ENCODE measurements around the gene TMEM91. TPM values are rescaled to one million over a fixed set of nuclear protein-coding genes. Genes with fewer than 3 reads are reported as not detected.

Gene TMEM91
- total and polyA plus RNA-seq, 2 of the 8 experiments (the other 6 are each of a cell fraction or from before 2014, with no cell fraction given): 5.3 to 7.4 TPM

DNA sequence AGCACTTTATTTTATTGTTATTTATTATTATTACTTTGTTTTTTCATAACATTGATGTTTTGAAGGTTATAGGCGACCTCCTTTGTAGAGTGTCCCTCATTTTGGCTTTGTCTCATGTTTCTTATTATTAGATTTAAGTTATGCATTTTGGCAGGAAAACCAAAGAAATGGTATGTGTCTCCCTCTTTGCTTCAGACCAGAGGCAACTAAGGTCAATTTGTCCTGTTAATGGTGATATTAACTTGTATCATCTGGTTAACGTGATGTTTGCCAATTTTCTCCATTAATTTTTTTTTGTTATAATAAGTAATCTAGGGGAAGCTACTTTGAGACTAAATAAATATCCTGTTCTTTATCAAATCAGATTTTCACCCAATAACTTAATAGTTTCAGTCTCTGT, 3.8 kb upstream of the TMEM91 start:
- Histone ChIP-seq H3K4me1 (replicated peaks in 1 of 4; ENCODE audit: control insufficient read depth in 3 of 4, insufficient read depth in 4 of 4, low read length in 3 of 4) (peaks cover 0 to 5% (median 2%) of the 10 kb centered on the region in 4 experiments; a peak in 5 of 7 replicates), H3K14ac (ENCODE audit: insufficient read length) (no peak overlapping the region), H2BK5ac (ENCODE audit: low read depth, low read length) (no peak overlapping the region), H3K18ac (ENCODE audit: extremely low read depth, low read length) (no peak overlapping the region), H2BK20ac (ENCODE audit: low read length) (no peak overlapping the region), H3K27me3 (replicated peaks in 1 of 4; ENCODE audit: control insufficient read depth in 3 of 4, extremely low read depth in 1 of 4, insufficient read depth in 3 of 4, low read length in 3 of 4) (peaks cover 0 to 9% (median 2%) of the 10 kb centered on the region in 4 experiments; a peak in 4 of 7 replicates), H3K4ac (replicated peaks; ENCODE audit: insufficient read length, low read depth, low read length) (no peak overlapping the region), H3K27ac (ENCODE audit: low read depth, low read length) (no peak overlapping the region), H3K36me3 (ENCODE audit: control insufficient read depth in 2 of 4, insufficient read depth in 4 of 4, low read length in 3 of 4) (no peaks in the 10 kb centered on the region), H4K5ac (ENCODE audit: insufficient read length, low read depth, low read length) (no peak overlapping the region), H3K23ac (ENCODE audit: insufficient read length) (no peak overlapping the region), H3K4me2 (ENCODE audit: insufficient read depth in 1 of 2, low read depth in 2 of 2, low read length in 2 of 2) (no peak overlapping the region), H2BK120ac (replicated peaks; ENCODE audit: low read depth, low read length) (no peak overlapping the region), H3K79me1 (ENCODE audit: low read depth, low read length) (no peaks in the 10 kb centered on the region; the same call in 1 of the 2 replicates), H2AK5ac (ENCODE audit: low read depth, low read length) (no peak overlapping the region), H4K8ac (ENCODE audit: extremely low read depth, insufficient read depth, low read length) (no peak overlapping the region), H3K9me3 (ENCODE audit: insufficient read depth in 2 of 2, low read depth in 1 of 2, low read length in 1 of 2) (no peaks in the 10 kb centered on the region), H3K4me3 (ENCODE audit: extremely low read depth in 1 of 4, insufficient read depth in 2 of 4, low read depth in 3 of 4, low read length in 4 of 4) (no peak overlapping the region), H4K91ac (replicated peaks; ENCODE audit: insufficient read length, low read length) (no peak overlapping the region), H3K23me2 (ENCODE audit: low read depth, low read length) (peaks cover 12% of the 10 kb centered on the region), H3K9ac (replicated peaks in 1 of 4; ENCODE audit: extremely low read depth in 1 of 4, low read depth in 3 of 4, low read length in 3 of 4) (no peak overlapping the region), H2AFZ (ENCODE audit: low read length) (no peak overlapping the region), H2BK15ac (ENCODE audit: low read length) (no peak overlapping the region), H2BK12ac (ENCODE audit: low read depth, low read length) (no peak overlapping the region), H3K79me2 (ENCODE audit: control insufficient read depth in 1 of 2, insufficient read depth in 2 of 2, low read length in 2 of 2) (no peaks in the 10 kb centered on the region), H3K56ac (replicated peaks; ENCODE audit: insufficient read length, low read depth, low read length) (no peak overlapping the region), H4K20me1 (replicated peaks in 1 of 2; ENCODE audit: control insufficient read depth in 1 of 2, insufficient read depth in 2 of 2, low read length in 2 of 2) (no peaks in the 10 kb centered on the region)
- 94% methylated on average over 2 of the region's 2 CpGs; no CpG with 5 or more reads in 1 of the 2 experiments for WGBS, 2 experiments (ENCODE audit: extremely low coverage in 1 of 2, insufficient coverage in 1 of 2, insufficient read length in 1 of 2, insufficient replicate concordance in 2 of 2, low coverage in 1 of 2, low lambda C conversion rate in 2 of 2, missing lambda C conversion rate in 1 of 2)
- no peak for TF ChIP-seq CHD1 (IDR thresholded peaks at IDR 0.05; ENCODE audit: low read depth, low read length)
- no peak for TF ChIP-seq KDM1A (IDR thresholded peaks at IDR 0.05; ENCODE audit: borderline replicate concordance, low read length)
- no peak for TF ChIP-seq SIRT6 (IDR thresholded peaks at IDR 0.05; ENCODE audit: low read length)
- TF ChIP-seq JUN (IDR thresholded peaks at IDR 0.05; ENCODE audit: low read depth, low read length): no peak
- TF ChIP-seq PHF8 (conservative IDR thresholded peaks at IDR 0.05; ENCODE audit: low read depth, low read length): no peak
- TF ChIP-seq BRCA1 (IDR thresholded peaks at IDR 0.05; ENCODE audit: low read depth, low read length): no peak
- no peak for TF ChIP-seq SAP30 (IDR thresholded peaks at IDR 0.05; ENCODE audit: insufficient read depth, insufficient replicate concordance, low read length)
- TF ChIP-seq TBP (IDR thresholded peaks at IDR 0.05; ENCODE audit: low read depth, low read length): no peak
- TF ChIP-seq NANOG (IDR thresholded peaks at IDR 0.05; ENCODE audit: insufficient read depth, low read depth, low read length, poor library complexity, severe bottlenecking): no peak
- TF ChIP-seq JUND (IDR thresholded peaks at IDR 0.05; ENCODE audit: low read length): no peak
- no peak for TF ChIP-seq NRF1 (IDR thresholded peaks at IDR 0.05; ENCODE audit: low read depth, low read length)
- TF ChIP-seq SP2 (IDR thresholded peaks at IDR 0.05; ENCODE audit: low read length): no peak
- no peak for TF ChIP-seq SRF (IDR thresholded peaks at IDR 0.05; ENCODE audit: low read depth, low read length)
- no peak for TF ChIP-seq POLR2A (IDR thresholded peaks at IDR 0.05; ENCODE audit: control extremely low read depth in 1 of 2, low read depth in 2 of 2, low read length in 2 of 2)
- no peak for TF ChIP-seq GABPA (IDR thresholded peaks at IDR 0.05; ENCODE audit: borderline replicate concordance, insufficient read depth, low read length)
- DNase-seq (ENCODE audit: low read depth in 1 of 2, low spot score in 2 of 2) (no peak), FAIRE-seq (no peak)
- CTCF ChIA-PET (ENCODE audit: partially characterized antibody): interaction anchor here (0.6 to 3.0 kb wide), 4 partner anchors 8 to 51 kb away, joined by 3 to 11 read pairs (median 4); partner anchors contain the start of gene B9D2
- POLR2A ChIA-PET (ENCODE audit: partially characterized antibody): interaction anchor here (1.5 to 2.2 kb wide), 2 partner anchors 7 to 9 kb away, joined by 3 to 8 read pairs; partner anchors contain the start of gene B9D2

Data from H1 (cell line).